ENCODE data around the gene ISLR. TPM values are rescaled to one million over a fixed set of nuclear protein-coding genes. Genes with fewer than 3 reads are reported as not detected.
A peak's percentile ranks its signal among the peaks of the same experiment; 100 is the strongest.

The ISLR gene
- total RNA-seq, 2 donors from 2014 or later, result 0.29 TPM; not detected in 1

- Histone ChIP-seq H3K4me1 (ENCODE audit: control insufficient read depth, insufficient read depth, low read length) (peaks cover 25% of the 10 kb centered on the region), H3K9me3 (ENCODE audit: control insufficient read depth, low read length) (no peaks in the 10 kb centered on the region), H3K27me3 (ENCODE audit: control insufficient read depth, insufficient read depth, low read length, poor library complexity, severe bottlenecking) (no peaks in the 10 kb centered on the region), H3K9ac (ENCODE audit: extremely low read depth, low read length, poor library complexity, severe bottlenecking) (no peak overlapping the region), H3K4me3 (ENCODE audit: low read length) (peak overlapping the region; percentile 70), H3K27ac (ENCODE audit: low read depth, low read length) (no peak overlapping the region), H3K36me3 (ENCODE audit: control insufficient read depth, insufficient read depth, low read length) (no peaks in the 10 kb centered on the region)
- 27 to 44% methylated on average over 4 to 10 of the region's 10 CpGs for WGBS, 2 experiments (ENCODE audit: insufficient coverage in 1 of 2, insufficient read length in 1 of 2)
- H3K36me3 Mint-ChIP-seq (ENCODE audit: low read depth), result no peaks in the 10 kb centered on the region
- peaks cover 19% of the 10 kb centered on the region for H3K27me3 Mint-ChIP-seq (ENCODE audit: insufficient read depth)
- no peak for TF ChIP-seq CTCF (conservative IDR thresholded peaks at IDR 0.05)
- peak overlapping the region; percentile 70 for H3K27ac Mint-ChIP-seq
- peaks cover 38% of the 10 kb centered on the region for H3K4me1 Mint-ChIP-seq
- H3K4me3 Mint-ChIP-seq, result peak overlapping the region; percentile 52
- no peaks in the 10 kb centered on the region for H3K9me3 Mint-ChIP-seq
- DNase-seq, result peak; percentile 85
Observed at GRCh38 chr15:74203914-74204431, 30.5 kb downstream of the ISLR start.

- Histone ChIP-seq H3K9me3 (ENCODE audit: control insufficient read depth, low read length) (no peaks in the 10 kb centered on the region), H3K27ac (ENCODE audit: low read depth, low read length) (no peak overlapping the region), H3K9ac (ENCODE audit: extremely low read depth, low read length, poor library complexity, severe bottlenecking) (no peak overlapping the region), H3K27me3 (ENCODE audit: control insufficient read depth, insufficient read depth, low read length, poor library complexity, severe bottlenecking) (no peaks in the 10 kb centered on the region), H3K4me3 (ENCODE audit: low read length) (no peak overlapping the region), H3K36me3 (ENCODE audit: control insufficient read depth, insufficient read depth, low read length) (no peaks in the 10 kb centered on the region), H3K4me1 (ENCODE audit: control insufficient read depth, insufficient read depth, low read length) (peaks cover 25% of the 10 kb centered on the region)
- Mint-ChIP-seq H3K27ac (no peak overlapping the region), H3K9me3 (no peaks in the 10 kb centered on the region), H3K4me3 (no peak overlapping the region), H3K4me1 (peaks cover 47% of the 10 kb centered on the region), H3K36me3 (ENCODE audit: low read depth) (no peaks in the 10 kb centered on the region), H3K27me3 (ENCODE audit: insufficient read depth) (peaks cover 19% of the 10 kb centered on the region)
- TF ChIP-seq CTCF (conservative IDR thresholded peaks at IDR 0.05), result no peak
- no peak for DNase-seq
- WGBS, 2 experiments (ENCODE audit: insufficient coverage in 1 of 2, insufficient read length in 1 of 2), result 86 to 100% methylated on average over 1 to 4 of the region's 4 CpGs
Observed at GRCh38 chr15:74205582-74205947, 32.1 kb downstream of the ISLR start.

GRCh38 chr15:74206801-74207281 is 33.3 kb downstream of the ISLR start:
- peaks cover 19% of the 10 kb centered on the region for H3K27me3 Mint-ChIP-seq (ENCODE audit: insufficient read depth)
- no peak overlapping the region for H3K4me3 ChIP-seq (ENCODE audit: low read length)
- H3K36me3 ChIP-seq (ENCODE audit: control insufficient read depth, insufficient read depth, low read length), result no peaks in the 10 kb centered on the region
- WGBS, 2 experiments (ENCODE audit: insufficient coverage in 1 of 2, insufficient read length in 1 of 2), result 83 to 88% methylated on average over 6 of the region's 6 CpGs
- H3K27me3 ChIP-seq (ENCODE audit: control insufficient read depth, insufficient read depth, low read length, poor library complexity, severe bottlenecking), result no peaks in the 10 kb centered on the region
- no peak for DNase-seq
- no peak overlapping the region for H3K27ac ChIP-seq (ENCODE audit: low read depth, low read length)
- H3K36me3 Mint-ChIP-seq (ENCODE audit: low read depth), result no peaks in the 10 kb centered on the region
- peaks cover 40% of the 10 kb centered on the region for H3K4me1 Mint-ChIP-seq
- H3K4me3 Mint-ChIP-seq, result no peak overlapping the region
- H3K9me3 ChIP-seq (ENCODE audit: control insufficient read depth, low read length), result no peaks in the 10 kb centered on the region
- TF ChIP-seq CTCF (conservative IDR thresholded peaks at IDR 0.05), result no peak
- H3K4me1 ChIP-seq (ENCODE audit: control insufficient read depth, insufficient read depth, low read length), result peaks cover 13% of the 10 kb centered on the region
- no peak overlapping the region for H3K27ac Mint-ChIP-seq
- no peak overlapping the region for H3K9ac ChIP-seq (ENCODE audit: extremely low read depth, low read length, poor library complexity, severe bottlenecking)
- no peaks in the 10 kb centered on the region for H3K9me3 Mint-ChIP-seq

Measured in endodermal cell (in vitro differentiated cells).